ENCODE data around the gene UBE2E2.
A peak's percentile ranks its signal among the peaks of the same experiment; 100 is the strongest.

Gene UBE2E2

DNA sequence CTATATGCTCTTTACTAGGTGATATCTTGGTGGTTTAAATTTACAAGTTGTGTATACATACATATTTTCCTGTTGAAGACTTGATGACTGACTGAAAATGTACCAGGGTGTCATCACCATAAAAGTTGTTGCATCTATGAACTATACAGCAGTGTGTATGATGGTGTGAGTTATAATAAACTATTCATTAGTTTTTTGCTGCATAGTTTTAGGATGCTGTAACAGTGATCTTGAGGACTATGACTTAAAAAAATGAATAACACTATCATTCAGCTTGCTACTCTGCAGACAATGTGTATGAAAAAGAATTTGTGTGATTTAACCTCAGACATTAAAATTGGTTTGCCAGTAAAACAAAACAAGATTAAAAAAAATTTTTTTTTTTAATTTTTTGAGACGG lies 49.0 kb downstream of the UBE2E2 start:
- TF ChIP-seq CSDC2 (CRISPR knock-in tag; IDR thresholded peaks at IDR 0.05) (no peak), TOX (CRISPR knock-in tag; IDR thresholded peaks at IDR 0.05; ENCODE audit: borderline replicate concordance) (no peak), ARNTL (CRISPR knock-in tag; IDR thresholded peaks at IDR 0.05; ENCODE audit: borderline replicate concordance, low read depth) (no peak), ZFP30 (CRISPR knock-in tag; IDR thresholded peaks at IDR 0.05) (no peak), CSRNP3 (CRISPR knock-in tag; IDR thresholded peaks at IDR 0.05) (no peak), ZC3H10 (CRISPR knock-in tag; IDR thresholded peaks at IDR 0.05) (no peak), PPARA (CRISPR knock-in tag; IDR thresholded peaks at IDR 0.05; ENCODE audit: borderline replicate concordance) (no peak), ZNF70 (CRISPR knock-in tag; IDR thresholded peaks at IDR 0.05) (no peak), RARB (CRISPR knock-in tag; IDR thresholded peaks at IDR 0.05) (no peak), ZNF565 (CRISPR knock-in tag; conservative IDR thresholded peaks at IDR 0.05; ENCODE audit: low read depth) (no peak), TCF4 (CRISPR knock-in tag; IDR thresholded peaks at IDR 0.05; ENCODE audit: borderline replicate concordance) (no peak), ESRRG (CRISPR knock-in tag; IDR thresholded peaks at IDR 0.05) (no peak), SNAI2 (CRISPR knock-in tag; IDR thresholded peaks at IDR 0.05) (no peak)
- TF ChIP-seq, protein P1, sequence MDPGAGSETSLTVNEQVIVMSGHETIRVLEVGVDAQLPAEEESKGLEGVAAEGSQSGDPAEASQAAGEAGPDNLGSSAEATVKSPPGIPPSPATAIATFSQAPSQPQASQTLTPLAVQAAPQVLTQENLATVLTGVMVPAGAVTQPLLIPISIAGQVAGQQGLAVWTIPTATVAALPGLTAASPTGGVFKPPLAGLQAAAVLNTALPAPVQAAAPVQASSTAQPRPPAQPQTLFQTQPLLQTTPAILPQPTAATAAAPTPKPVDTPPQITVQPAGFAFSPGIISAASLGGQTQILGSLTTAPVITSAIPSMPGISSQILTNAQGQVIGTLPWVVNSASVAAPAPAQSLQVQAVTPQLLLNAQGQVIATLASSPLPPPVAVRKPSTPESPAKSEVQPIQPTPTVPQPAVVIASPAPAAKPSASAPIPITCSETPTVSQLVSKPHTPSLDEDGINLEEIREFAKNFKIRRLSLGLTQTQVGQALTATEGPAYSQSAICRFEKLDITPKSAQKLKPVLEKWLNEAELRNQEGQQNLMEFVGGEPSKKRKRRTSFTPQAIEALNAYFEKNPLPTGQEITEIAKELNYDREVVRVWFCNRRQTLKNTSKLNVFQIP (CRISPR knock-in tag; IDR thresholded peaks at IDR 0.05; ENCODE audit: borderline replicate concordance, low read depth) = no peak
- TF ChIP-seq, protein P2, sequence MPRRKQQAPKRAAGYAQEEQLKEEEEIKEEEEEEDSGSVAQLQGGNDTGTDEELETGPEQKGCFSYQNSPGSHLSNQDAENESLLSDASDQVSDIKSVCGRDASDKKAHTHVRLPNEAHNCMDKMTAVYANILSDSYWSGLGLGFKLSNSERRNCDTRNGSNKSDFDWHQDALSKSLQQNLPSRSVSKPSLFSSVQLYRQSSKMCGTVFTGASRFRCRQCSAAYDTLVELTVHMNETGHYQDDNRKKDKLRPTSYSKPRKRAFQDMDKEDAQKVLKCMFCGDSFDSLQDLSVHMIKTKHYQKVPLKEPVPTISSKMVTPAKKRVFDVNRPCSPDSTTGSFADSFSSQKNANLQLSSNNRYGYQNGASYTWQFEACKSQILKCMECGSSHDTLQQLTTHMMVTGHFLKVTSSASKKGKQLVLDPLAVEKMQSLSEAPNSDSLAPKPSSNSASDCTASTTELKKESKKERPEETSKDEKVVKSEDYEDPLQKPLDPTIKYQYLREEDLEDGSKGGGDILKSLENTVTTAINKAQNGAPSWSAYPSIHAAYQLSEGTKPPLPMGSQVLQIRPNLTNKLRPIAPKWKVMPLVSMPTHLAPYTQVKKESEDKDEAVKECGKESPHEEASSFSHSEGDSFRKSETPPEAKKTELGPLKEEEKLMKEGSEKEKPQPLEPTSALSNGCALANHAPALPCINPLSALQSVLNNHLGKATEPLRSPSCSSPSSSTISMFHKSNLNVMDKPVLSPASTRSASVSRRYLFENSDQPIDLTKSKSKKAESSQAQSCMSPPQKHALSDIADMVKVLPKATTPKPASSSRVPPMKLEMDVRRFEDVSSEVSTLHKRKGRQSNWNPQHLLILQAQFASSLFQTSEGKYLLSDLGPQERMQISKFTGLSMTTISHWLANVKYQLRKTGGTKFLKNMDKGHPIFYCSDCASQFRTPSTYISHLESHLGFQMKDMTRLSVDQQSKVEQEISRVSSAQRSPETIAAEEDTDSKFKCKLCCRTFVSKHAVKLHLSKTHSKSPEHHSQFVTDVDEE (CRISPR knock-in tag; IDR thresholded peaks at IDR 0.05) = no peak
- ATAC-seq = peak; percentile 30; the same call in 1 of the 3 replicates

GRCh38 chr3:23253214-23253613 lies 50.1 kb downstream of the UBE2E2 start:
- TF ChIP-seq OSR1 (CRISPR knock-in tag; IDR thresholded peaks at IDR 0.05) (no peak), CSRNP3 (CRISPR knock-in tag; IDR thresholded peaks at IDR 0.05) (no peak), PPARA (CRISPR knock-in tag; IDR thresholded peaks at IDR 0.05; ENCODE audit: borderline replicate concordance) (no peak), ZNF70 (CRISPR knock-in tag; IDR thresholded peaks at IDR 0.05) (no peak), CSDC2 (CRISPR knock-in tag; IDR thresholded peaks at IDR 0.05) (no peak), RARB (CRISPR knock-in tag; IDR thresholded peaks at IDR 0.05) (no peak), GLIS3 (CRISPR knock-in tag; IDR thresholded peaks at IDR 0.05) (no peak), ZFP3 (CRISPR knock-in tag; IDR thresholded peaks at IDR 0.05) (no peak), TCF4 (CRISPR knock-in tag; IDR thresholded peaks at IDR 0.05; ENCODE audit: borderline replicate concordance) (no peak), ZNF8 (CRISPR knock-in tag; IDR thresholded peaks at IDR 0.05) (no peak), ESRRG (CRISPR knock-in tag; IDR thresholded peaks at IDR 0.05) (no peak), ZC3H10 (CRISPR knock-in tag; IDR thresholded peaks at IDR 0.05) (no peak), ZFP30 (CRISPR knock-in tag; IDR thresholded peaks at IDR 0.05) (no peak), ISL1 (CRISPR knock-in tag; IDR thresholded peaks at IDR 0.05) (no peak), SNAI2 (CRISPR knock-in tag; IDR thresholded peaks at IDR 0.05) (no peak), PATZ1 (CRISPR knock-in tag; IDR thresholded peaks at IDR 0.05; ENCODE audit: borderline replicate concordance) (no peak)
- TF ChIP-seq, protein P3, sequence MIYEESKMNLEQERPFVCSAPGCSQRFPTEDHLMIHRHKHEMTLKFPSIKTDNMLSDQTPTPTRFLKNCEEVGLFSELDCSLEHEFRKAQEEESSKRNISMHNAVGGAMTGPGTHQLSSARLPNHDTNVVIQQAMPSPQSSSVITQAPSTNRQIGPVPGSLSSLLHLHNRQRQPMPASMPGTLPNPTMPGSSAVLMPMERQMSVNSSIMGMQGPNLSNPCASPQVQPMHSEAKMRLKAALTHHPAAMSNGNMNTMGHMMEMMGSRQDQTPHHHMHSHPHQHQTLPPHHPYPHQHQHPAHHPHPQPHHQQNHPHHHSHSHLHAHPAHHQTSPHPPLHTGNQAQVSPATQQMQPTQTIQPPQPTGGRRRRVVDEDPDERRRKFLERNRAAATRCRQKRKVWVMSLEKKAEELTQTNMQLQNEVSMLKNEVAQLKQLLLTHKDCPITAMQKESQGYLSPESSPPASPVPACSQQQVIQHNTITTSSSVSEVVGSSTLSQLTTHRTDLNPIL (CRISPR knock-in tag; IDR thresholded peaks at IDR 0.05; ENCODE audit: low read depth) = no peak
- TF ChIP-seq, protein P1 (CRISPR knock-in tag; IDR thresholded peaks at IDR 0.05; ENCODE audit: borderline replicate concordance, low read depth) = no peak
- TF ChIP-seq, protein P2 (CRISPR knock-in tag; IDR thresholded peaks at IDR 0.05) = no peak
- ATAC-seq = no peak
